ENCODE measurements around the gene SOCS3.

SOCS3 gene, protein sequence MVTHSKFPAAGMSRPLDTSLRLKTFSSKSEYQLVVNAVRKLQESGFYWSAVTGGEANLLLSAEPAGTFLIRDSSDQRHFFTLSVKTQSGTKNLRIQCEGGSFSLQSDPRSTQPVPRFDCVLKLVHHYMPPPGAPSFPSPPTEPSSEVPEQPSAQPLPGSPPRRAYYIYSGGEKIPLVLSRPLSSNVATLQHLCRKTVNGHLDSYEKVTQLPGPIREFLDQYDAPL

DNA sequence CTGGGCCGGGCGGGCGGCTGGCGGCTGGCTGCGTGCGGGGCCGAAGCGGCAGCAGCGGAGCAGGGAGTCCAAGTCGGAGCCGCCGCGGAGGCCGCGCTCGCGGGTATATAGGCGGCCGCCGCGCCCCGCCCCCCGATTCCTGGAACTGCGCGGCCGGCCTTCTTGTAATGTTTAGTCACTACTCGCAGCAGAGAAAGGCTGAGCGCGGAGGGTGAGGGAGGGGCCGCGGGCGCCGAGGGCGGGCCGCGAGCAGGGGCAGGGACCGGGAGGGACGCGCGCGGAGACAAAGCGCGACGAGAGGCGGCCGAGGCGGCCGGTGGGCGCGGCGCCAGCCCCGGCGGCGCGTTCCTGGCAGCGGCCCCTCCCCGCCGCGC is at the start of gene SOCS3:
SOCS3 (minus strand) TSS at position 81 of the 374 bp plus-strand sequence. CDS start 982 bp downstream, outside the sequence.
- DNase-seq (ENCODE audit: low read depth in 3 of 3) = peak; percentile 93 to 96 (median 96)

DNA sequence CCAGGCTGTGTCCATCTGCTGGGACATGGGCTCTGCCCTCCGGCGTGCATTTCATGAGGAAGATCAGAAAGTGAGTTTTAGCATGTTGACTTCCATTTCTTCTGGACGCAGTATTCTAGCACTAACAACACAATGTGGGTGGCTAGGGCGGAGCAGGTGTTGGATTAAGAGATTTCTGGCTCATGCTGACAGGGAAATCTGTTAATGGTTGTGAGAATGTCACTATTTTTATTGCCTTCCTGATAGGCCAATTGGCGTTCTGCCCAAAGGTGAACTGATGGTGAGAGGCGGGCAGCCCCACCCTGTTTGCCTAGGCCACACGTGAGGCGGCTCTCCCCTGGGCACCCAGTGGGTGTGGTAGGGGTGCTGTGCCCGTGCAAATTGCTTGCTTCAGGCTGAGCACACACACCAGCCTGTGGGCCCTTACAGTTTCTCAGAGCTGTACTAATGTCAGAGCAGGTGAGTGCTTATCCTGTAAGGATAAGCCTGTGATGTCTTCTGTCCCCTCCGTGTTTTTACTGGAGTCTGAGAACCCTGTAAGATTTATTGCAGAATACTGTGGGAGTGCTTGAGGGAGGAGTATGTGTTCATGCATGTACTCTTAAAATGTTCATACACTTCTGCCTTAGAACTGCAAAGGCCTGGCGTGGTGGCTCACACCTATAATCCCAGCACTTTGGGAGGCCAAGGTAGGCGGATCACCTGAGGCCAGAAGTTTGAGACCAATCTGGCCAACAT is 49.5 kb upstream of the SOCS3 start:
- no peak for DNase-seq (ENCODE audit: low read depth in 3 of 3)

DNA sequence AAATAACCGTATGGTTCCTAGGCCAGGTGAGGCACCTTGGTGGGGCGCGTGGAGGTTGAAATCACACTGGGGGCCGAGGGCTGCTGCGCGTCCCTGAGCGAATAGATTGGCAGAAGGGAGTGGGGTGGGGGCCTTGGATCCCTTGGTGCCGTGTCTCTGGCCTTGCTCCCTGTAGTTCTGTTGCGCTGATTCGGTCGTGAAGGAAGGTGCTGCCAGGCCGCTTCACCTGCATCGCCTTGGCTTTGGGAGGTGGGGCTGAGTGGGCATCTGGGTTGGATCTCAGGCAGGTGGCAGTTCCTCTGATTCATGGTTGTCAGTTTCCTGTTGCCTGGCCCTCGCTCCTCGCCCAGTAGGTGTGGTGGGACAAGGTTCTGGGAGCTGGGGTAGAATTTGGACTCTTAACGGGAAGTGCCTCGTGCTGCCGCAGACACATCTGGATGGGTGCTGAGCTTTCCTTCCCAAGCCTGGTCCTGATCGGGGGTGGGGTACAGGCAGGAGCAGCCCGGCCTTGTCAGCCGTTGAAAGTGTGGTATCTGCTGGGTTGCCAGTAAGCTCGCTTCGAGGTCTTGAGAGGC is 48.7 kb upstream of the SOCS3 start:
- DNase-seq (ENCODE audit: low read depth in 3 of 3) = no peak

DNA sequence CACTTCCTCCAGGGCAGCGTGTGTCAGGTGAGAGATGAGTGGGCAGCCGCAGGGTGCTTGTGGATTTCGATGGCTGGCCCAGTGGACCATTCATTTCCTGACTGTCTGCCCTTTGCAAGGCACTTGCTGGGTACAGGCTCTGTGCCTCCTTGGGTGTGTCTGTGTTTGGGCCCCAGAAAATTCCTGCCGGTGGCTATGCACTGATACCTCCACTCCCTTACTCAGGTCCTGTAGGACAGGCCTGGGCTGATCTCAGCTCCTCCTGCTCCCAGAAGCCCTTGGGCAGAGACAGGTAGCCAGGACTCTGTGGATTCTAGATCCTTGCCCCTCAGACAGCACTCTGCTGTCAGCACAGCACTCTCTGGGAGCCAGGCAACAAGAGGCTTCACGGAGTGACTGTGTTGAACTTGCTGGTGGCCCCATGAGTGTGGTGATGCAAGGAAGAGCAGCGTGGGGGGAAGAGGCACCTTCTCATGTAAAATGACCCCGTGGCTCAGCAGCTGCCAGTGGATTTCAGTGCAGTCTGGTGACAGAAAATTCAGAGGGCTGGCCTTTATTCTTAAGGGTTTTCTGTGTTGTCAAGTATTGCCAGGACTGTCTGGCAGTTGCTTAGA is 47.6 kb upstream of the SOCS3 start:
- no peak for DNase-seq (ENCODE audit: low read depth in 3 of 3)

DNA sequence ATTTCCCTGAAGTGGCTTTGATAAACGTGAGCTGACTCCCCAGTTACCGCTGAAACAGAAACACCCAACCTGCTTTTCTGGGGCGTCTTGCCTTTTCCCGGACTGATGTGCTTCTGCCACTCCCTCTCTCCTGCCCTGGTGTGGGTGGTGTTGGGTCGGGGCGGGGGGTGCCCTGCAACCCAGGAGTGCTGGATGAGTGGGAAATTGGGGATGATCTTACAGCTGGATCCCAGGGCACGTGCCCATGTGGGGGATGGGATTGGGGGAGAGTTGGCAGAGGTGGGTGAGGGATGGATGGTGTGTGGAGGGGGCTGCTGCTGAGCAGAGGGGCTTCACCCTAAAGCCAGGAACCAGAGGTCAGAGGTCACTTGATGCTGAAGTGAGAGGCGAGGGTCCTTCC is 47.0 kb upstream of the SOCS3 start:
- no peak for DNase-seq (ENCODE audit: low read depth in 3 of 3)

DNA sequence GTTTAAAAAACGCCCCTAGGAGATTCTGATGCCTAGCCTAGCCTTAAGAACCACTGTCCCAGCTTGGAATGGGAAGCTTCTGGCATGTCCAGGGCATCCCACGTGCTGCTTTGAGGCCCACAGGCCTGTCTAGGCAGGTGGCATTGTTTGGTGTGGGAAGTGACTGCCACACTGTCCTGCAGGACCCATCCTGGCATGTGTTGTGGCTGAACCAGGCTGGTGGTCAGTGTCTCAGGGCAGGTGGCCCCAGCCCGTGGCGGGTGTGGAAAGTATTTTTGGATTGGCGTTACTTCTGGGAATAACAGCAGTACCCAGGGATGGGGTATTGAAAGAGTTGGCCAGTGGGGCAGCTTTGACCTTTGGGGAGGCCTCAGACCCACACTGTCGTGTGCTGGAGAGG is 46.5 kb upstream of the SOCS3 start:
- DNase-seq (ENCODE audit: low read depth in 3 of 3) = no peak

DNA sequence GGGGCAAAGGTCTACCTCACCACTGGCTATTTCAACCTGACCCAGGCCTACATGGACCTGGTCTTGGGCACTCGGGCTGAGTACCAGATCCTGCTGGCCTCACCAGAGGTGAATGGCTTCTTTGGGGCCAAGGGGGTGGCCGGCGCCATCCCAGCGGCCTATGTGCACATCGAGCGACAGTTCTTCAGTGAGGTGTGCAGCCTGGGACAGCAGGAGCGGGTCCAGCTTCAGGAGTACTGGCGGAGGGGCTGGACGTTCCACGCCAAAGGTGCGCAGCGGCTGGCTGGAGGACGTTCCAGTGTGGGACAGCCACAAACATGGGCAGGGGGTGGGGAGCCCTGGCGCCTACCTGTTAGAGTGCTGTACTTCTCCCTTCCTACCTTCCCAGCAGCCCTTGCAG is 43.9 kb upstream of the SOCS3 start:
- no peak for DNase-seq (ENCODE audit: low read depth in 3 of 3)

DNA sequence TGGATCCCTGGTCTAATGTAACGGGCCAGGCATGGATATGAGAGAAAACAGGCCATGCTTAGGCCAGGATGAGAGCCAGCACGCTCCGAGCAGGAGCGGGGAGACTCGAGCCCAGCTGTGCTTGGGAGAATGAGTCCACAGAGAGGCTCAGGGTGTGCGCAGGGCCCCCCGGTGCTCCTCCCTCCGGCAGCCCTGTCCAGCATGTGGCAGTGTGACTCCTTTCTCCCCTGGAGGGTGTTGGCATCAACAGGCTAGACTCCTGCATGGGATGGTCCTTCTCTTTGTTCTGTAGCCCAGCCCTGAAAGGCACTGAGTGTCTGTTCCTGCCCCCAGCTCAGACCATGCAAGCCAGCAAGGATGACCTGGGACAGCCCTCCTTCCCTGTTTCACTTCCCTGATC is 42.0 kb upstream of the SOCS3 start:
- DNase-seq (ENCODE audit: low read depth in 3 of 3) = no peak

DNA sequence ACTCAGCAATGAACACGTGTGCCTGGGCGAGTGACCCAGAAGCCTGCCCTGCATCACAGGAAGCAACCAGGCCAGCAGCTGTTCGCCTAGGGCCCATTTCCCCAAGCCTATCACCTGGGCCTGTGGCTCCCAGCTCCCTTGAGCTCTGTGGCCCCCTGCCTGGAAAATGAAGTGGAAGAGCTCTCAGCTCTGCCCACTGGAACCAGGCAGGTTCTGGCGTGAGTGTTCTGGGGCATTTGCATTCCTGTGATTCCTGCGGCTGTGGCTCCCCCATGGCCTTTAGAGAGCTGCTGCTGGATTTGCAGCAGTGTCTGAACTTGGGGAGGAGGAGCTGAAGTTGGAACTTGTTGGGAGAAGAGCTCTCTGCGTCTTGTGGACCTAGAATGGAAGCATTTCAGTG is 41.4 kb upstream of the SOCS3 start:
- no peak for DNase-seq (ENCODE audit: low read depth in 3 of 3)

DNA sequence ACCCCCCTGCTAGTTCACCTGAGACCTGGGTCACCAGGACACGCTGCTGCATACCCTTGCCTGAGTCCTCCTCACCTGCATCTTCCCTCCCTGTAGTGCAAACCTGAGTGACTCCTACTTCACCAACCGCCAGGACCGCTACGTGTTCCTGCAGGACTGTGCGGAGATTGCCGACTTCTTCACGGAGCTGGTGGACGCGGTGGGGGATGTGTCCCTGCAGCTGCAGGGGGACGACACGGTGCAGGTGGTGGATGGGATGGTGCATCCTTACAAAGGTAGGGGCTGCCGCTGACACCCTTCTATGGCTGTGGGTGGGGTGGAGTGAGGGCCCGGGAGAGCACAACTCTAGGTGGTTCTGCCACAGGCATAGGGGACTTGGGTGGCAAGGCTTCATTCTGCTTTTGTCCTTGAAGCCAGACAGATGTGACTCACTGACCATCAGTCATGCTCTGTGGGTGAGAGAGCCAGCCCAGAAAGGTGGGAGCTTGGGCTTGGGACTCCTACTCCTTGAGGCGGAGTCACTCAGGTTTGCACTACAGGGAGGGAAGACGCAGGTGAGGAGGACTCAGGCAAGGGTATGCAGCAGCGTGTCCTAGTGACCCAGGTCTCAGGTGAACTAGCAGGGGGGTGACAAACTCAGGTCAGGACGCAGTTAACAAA is 40.8 kb upstream of the SOCS3 start:
- no peak for DNase-seq (ENCODE audit: low read depth in 3 of 3)

DNA sequence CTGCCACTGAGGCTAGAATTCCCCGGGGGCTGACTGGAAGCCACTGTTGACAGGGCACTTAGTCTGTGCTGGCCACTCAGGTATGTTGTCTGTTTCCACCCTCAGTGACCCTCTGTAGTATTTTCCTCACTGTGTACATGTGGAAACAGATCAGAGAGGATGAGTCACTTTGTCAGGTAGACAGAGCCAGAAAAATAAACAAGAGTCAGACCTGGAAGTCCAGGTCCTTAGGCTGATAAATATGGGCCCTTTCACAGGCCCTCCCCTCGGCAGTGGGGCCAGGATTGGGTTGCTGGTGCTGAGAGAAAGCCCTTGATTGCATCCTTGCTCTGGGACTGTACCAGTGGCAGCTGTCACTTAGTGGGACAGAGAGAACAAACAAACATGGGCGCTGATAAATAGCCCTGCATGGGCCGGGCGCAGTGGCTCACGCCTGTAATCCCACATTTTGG is 39.8 kb upstream of the SOCS3 start:
- DNase-seq (ENCODE audit: low read depth in 3 of 3) = no peak

DNA sequence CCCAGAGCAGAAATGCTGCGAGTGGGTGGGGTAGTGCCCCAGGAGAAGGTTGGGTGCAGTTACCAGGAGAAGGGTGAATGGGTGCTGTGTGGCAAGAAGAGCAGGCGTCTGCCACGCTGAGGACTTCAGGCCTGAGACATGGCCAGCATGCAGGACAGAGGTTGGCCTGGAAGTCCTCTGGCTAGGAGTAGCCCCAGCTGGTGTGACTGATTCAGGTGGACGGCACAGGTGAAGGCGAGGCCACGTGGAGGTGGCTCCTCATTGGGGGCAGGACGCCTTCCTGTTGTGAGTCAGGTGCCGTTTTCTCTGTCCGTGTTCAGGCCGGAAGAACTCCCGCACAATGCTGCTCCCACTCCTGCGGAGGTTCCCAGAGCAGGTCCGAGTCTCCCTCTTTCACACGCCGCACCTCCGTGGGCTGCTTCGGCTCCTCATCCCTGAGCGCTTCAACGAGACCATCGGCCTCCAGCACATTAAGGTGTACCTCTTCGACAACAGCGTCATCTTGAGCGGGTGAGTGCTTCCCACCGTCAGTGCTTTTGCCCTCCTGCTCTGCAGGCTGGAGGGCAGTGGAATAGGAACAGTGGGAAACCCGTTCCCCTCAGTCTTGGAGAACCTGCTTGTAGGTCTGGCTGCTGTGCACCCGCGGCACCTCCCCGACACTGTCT is 39.3 kb upstream of the SOCS3 start:
- no peak for DNase-seq (ENCODE audit: low read depth in 3 of 3)

DNA sequence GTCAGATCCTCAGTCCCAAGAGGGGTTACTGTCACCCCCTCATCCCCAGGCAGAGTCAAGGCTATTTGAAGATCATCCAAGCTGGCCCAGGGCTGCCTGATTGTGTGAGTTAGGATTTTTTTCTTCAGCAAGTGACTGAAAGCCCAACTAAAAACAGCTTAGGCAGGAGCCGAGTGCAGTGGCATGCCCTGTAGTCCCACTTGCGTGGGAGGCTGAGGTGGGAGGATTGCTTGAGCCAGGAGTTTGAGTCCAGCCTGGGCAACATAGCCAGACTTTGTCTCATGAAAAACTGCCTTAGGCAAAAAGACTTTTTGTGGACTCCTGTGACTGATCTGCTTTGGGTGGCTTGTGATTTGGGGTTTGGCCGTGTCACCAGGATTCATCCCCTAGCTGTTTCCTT is 38.5 kb upstream of the SOCS3 start:
- DNase-seq (ENCODE audit: low read depth in 3 of 3) = no peak

DNA sequence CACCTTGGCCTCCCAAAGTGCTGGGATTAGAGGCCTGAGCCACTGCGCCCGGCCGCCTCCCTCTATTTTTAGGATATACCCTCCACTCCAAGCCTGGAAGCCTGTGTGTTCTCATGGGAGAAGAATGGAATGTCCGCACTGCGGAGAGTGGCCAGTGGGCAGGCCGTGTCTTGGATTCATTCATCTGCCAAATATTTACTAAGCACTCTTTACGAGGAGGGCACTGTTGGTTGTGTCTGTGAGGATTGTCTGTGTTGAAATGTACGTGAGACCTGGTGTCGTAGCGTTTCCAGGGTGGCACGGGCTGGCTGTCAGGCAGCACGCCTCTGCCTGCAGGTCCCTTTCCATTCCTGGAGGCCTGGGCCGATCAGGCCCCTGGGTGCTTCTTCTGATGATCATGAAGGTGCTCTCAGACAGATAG is 37.8 kb upstream of the SOCS3 start:
- DNase-seq (ENCODE audit: low read depth in 3 of 3) = no peak

DNA sequence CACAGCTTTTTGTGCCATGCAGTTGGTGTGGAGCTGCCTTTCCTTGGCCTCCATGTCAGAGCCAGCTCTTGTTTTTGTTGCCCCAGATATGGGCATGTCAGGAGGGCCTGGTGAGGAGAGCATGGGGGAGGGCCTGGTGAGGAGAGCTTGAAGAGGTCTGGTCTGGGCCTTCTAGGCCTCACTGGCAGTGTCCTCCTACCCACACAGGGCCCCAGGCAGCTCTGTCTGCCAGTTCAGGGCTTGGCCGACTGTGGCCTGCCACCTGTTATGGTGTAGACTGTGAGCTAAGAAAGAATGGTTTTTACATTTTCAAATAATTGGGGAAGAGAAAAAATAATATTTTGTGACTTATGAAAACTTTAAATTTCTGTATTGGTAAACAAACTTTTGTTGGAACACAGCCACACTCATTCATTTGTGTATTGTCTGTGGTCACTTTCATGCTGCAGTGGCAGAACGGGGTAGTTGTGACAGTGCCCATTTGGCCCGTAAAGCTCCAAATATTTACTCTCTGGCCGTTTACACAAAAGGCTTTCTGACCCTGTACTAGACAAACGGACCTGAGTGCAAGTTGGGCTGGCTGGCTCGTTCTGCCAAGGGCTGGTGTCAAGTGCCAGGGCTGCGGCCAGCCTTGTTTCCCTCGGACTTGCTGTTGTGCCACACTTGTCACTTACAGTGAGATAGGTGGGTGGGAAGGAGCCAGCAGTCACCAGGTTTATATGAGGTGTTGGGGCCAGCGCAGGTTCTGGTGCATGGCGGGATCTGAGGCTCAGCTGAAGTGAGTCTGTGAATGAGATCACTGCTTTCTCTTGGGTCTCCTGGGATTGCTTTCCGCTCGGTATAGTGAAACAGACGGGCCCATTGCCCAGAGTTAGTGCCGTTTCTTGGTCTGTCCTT is 36.8 kb upstream of the SOCS3 start:
- DNase-seq (ENCODE audit: low read depth in 3 of 3) = no peak

DNA sequence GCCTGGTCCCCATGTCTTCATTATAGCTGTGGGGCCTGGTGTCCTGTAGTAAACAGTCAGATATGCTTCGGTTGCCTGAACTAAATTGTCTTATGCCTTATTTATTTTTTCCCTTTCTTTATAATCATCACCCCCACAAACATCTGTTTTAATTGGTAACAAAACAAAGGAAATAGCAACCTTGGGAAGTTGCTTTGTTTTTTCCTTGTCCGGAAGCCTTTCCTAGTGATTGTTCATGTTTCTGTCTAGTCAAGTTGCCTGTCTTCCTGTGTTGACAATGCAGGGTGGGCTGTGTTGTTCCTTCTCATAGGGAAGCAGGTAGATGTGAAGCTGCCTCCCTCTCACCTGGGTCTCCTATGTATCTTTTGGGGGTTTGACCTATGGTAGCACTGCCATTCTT is 35.3 kb upstream of the SOCS3 start:
- no peak for DNase-seq (ENCODE audit: low read depth in 3 of 3)

DNA sequence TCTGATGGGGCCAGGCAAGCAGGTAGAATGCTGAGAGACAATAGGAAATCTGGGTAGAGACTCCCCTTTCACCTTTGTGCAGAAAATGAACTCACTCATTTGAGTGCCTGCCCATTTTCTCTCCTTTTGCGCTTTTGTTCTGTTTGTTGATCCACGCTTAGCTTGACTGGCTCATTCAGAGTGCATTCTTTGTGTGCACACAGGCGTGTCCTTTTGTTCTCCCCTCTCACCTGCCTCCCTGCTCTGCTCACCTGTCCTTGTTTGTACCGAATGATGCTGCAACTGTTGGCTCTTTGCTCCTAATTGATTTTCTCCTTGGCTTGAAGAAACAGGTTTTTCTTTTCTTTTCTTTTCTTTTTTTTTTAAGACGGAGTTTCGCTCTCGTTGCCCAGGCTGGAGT is 34.3 kb upstream of the SOCS3 start:
- no peak for DNase-seq (ENCODE audit: low read depth in 3 of 3)

DNA sequence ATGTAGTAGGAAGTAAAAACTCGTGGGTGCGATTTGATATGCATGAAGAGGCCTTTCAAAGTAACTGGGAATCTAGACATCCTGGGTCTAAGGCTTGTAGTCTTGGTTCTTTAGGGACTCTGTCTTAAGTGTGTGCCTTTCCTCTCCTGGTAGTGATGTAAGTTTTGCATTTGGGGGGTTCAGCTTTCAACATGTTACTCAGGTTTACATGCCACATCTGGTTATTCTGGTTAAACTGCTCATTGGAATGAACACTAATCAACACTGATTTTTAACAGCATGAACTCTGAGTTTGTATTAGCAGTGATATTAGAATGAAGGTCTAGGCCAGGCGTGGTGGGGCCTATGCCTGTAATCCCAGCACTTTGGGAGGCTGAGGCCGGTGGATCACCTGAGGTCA is 33.7 kb upstream of the SOCS3 start:
- no peak for DNase-seq (ENCODE audit: low read depth in 3 of 3)

DNA sequence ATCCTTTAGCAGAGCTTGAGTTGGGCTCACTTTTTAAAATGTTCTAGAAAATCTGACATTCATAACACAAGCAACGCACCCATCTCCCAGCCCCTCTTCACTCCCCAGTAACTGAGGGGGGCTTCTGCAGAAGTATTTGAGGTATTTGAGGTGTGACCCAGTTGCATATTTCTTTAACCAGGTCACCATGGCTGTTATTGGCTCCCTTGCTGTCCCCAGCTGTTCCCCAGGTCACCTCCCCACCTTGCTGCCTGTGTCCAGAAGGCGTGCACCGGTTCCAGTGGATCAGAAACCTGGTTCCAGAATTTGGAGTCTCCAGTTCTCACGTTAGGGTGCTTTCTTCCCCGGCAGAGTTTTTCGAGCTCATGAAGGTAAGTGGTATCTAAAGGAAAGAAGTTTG is 32.4 kb upstream of the SOCS3 start:
- DNase-seq (ENCODE audit: low read depth in 3 of 3) = no peak

DNA sequence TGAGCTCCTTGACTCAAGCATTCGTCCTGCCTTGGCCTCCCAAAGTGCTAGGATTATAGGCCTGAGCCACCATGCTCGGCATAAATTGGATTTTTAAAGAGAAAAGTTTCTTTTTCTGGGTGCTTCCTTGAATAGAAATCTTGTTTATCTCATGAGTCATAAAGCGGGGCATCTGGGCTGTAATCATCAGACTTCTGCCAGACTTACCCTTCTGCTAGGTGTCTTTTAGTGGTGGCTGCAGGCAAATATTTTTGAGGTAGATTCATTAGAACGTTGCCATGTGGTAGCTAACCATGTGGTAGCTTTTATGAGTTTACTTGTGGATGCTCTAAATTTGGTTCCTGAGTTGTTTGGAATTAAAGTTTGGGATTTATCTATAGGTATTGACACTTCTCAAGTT is 32.0 kb upstream of the SOCS3 start:
- no peak for DNase-seq (ENCODE audit: low read depth in 3 of 3)

DNA sequence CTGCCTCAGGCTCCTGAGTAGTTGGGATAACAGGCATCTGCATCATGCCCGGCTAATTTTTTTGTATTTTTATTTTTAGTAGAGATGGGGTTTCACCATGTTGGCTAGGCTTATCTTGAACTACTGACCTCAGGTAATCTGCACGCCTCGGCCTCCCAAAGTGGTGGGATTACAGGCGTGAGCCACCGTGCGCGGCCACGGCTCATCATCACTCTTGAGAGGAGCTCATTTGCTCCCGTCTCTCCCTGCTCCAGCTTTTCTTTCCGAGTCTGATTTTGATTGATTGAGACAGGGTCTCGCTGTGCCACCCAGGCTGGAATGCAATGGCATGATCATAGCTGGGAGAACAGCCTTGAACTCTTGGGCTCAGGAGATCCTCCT is 31.2 kb upstream of the SOCS3 start:
- DNase-seq (ENCODE audit: low read depth in 3 of 3) = no peak

Data from stimulated activated CD4-positive, alpha-beta T cell treated with anti-CD3 and anti-CD28 coated beads, TNF-alpha, amount 100 ng/mL, for 4 hours (primary cell).